IMR-90 (cell line): ENCODE measurements around the gene NEK6. TPM values are rescaled to one million over a fixed set of nuclear protein-coding genes. Genes with fewer than 3 reads are reported as not detected.

Source experiments
- ATAC-seq: fragments of 200-7000 bp; cut with Tn5 transposase; 2 replicates; pipeline ENCODE4 v1.9.1; 2020; ENCODE audit warnings: low read depth, mild to moderate bottlenecking, moderate library complexity
- BruUV-seq: library from RNA; stranded (reverse); fragments of 400-500 nt; replicated peaks from 2 replicates; lab custom pipeline; 2021; lab: Mats Ljungman, UMichigan
- CTCF ChIA-PET: fragments of 300-600 bp; formaldehyde crosslinking; extraction: SDS; loops from one replicate; lab custom pipeline; 2021; ENCODE audit warnings: antibody characterized with exemption; lab: Yijun Ruan, JAX
- POLR2A ChIA-PET: fragments of 300-600 bp; sonication (Branson Sonifier 250); formaldehyde crosslinking; loops from one replicate; lab custom pipeline; 2022; ENCODE audit warnings: antibody characterized with exemption; ENCODE audit not compliant: unreplicated experiment; lab: Charles Lee
- DNase-seq: peaks from one replicate; pipeline ENCODE4 v3.0.0; 2013
- H2AFZ ChIP-seq: replicated peaks from 2 replicates; pipeline ENCODE3; 2013; ENCODE audit warnings: low read length, mild to moderate bottlenecking; ENCODE audit not compliant: poor library complexity
- H2AK5ac ChIP-seq: 2 replicates; pipeline ENCODE4 v1.6.1; 2013; ENCODE audit warnings: low read depth, low read length, inconsistent platforms
- H2AK9ac ChIP-seq: replicated peaks from 2 replicates; pipeline ENCODE3; 2013; ENCODE audit warnings: mild to moderate bottlenecking, low read depth, low read length, moderate library complexity; ENCODE audit not compliant: poor library complexity
- H2BK120ac ChIP-seq: 2 replicates; pipeline ENCODE4 v1.6.1; 2013; ENCODE audit warnings: low read depth, low read length, inconsistent platforms
- H2BK15ac ChIP-seq: 3 replicates; pipeline ENCODE4 v1.6.1; 2013; ENCODE audit warnings: low read depth, low read length, inconsistent platforms
- H2BK20ac ChIP-seq: 2 replicates; pipeline ENCODE4 v1.6.1; 2013; ENCODE audit warnings: low read depth, mild to moderate bottlenecking, inconsistent platforms, low read length, moderate library complexity
- H2BK5ac ChIP-seq: 2 replicates; pipeline ENCODE4 v1.6.1; 2013; ENCODE audit warnings: mild to moderate bottlenecking, low read depth, low read length, inconsistent platforms; ENCODE audit not compliant: poor library complexity, severe bottlenecking
- H3K14ac ChIP-seq: replicated peaks from 2 replicates; pipeline ENCODE4 v1.6.1; 2013; ENCODE audit warnings: low read depth, low read length, inconsistent platforms
- H3K18ac ChIP-seq: 2 replicates; pipeline ENCODE4 v1.6.1; 2013; ENCODE audit warnings: low read depth, low read length, control low read depth
- H3K23ac ChIP-seq: 2 replicates; pipeline ENCODE4 v1.6.1; 2013; ENCODE audit warnings: low read depth, low read length, inconsistent platforms
- H3K27ac ChIP-seq: 2 replicates; pipeline ENCODE4 v1.5.1; 2013; ENCODE audit warnings: mild to moderate bottlenecking, control low read depth, low read length; ENCODE audit not compliant: insufficient read depth
- H3K27me3 ChIP-seq: 2 replicates; pipeline ENCODE4 v1.6.1; 2013; ENCODE audit warnings: low read length; ENCODE audit not compliant: control insufficient read depth, insufficient read depth
- H3K36me3 ChIP-seq: 2 replicates; pipeline ENCODE4 v1.6.1; 2013; ENCODE audit warnings: low read length, mixed read lengths; ENCODE audit not compliant: control insufficient read depth, insufficient read depth
- H3K4ac ChIP-seq: 2 replicates; pipeline ENCODE4 v1.6.1; 2013; ENCODE audit warnings: low read depth, low read length, inconsistent platforms
- H3K4me1 ChIP-seq: 2 replicates; pipeline ENCODE4 v1.6.1; 2013; ENCODE audit warnings: low read length, mixed read lengths; ENCODE audit not compliant: control insufficient read depth, insufficient read depth
- H3K4me2 ChIP-seq: 2 replicates; pipeline ENCODE4 v1.6.1; 2013; ENCODE audit warnings: low read depth, mild to moderate bottlenecking, control low read depth, low read length, moderate library complexity
- H3K4me3 ChIP-seq: 2 replicates; pipeline ENCODE4 v1.5.1; 2013; ENCODE audit warnings: low read depth, mild to moderate bottlenecking, control low read depth, low read length, moderate library complexity; ENCODE audit not compliant: insufficient read depth
- H3K56ac ChIP-seq: 2 replicates; pipeline ENCODE4 v1.6.1; 2013; ENCODE audit warnings: low read length, inconsistent platforms; ENCODE audit not compliant: insufficient read depth; ENCODE audit errors: extremely low read depth
- H3K79me1 ChIP-seq, 2 experiments: 2 replicates each; pipeline ENCODE4 v1.6.1; 2013; ENCODE audit warnings: low read length in 2 of 2, inconsistent platforms in 1 of 2, low read depth in 1 of 2
- H3K9ac ChIP-seq: 2 replicates; pipeline ENCODE4 v1.6.1; 2013; ENCODE audit warnings: low read depth, low read length, control low read depth
- H3K9me1 ChIP-seq: 2 replicates; pipeline ENCODE4 v1.6.1; 2013; ENCODE audit warnings: low read length, inconsistent platforms; ENCODE audit not compliant: insufficient read depth
- H3K9me3 ChIP-seq: 2 replicates; pipeline ENCODE4 v1.6.1; 2013; ENCODE audit warnings: low read length; ENCODE audit not compliant: control insufficient read depth, insufficient read depth
- H4K20me1 ChIP-seq: 2 replicates; pipeline ENCODE4 v1.6.1; 2013; ENCODE audit warnings: low read length, inconsistent platforms; ENCODE audit not compliant: insufficient read depth
- H4K5ac ChIP-seq: 2 replicates; pipeline ENCODE4 v1.6.1; 2013; ENCODE audit warnings: mild to moderate bottlenecking, low read depth, low read length, control low read depth
- H4K8ac ChIP-seq, 2 experiments: 2 replicates each; pipeline ENCODE4 v1.6.1; 2013; ENCODE audit warnings: low read depth in 2 of 2, low read length in 2 of 2, control low read depth in 1 of 2, inconsistent platforms in 1 of 2
- H4K91ac ChIP-seq: 2 replicates; pipeline ENCODE4 v1.6.1; 2013; ENCODE audit warnings: low read depth, low read length, inconsistent platforms; ENCODE audit not compliant: insufficient read depth
- MAZ ChIP-seq: IDR thresholded peaks from 2 replicates; pipeline ENCODE4 v1.6.1; 2012; ENCODE audit warnings: low read depth, mild to moderate bottlenecking, low read length, improper control_type of control experiment, moderate library complexity, borderline replicate concordance
- MXI1 ChIP-seq: IDR thresholded peaks from 2 replicates; pipeline ENCODE4 v1.6.1; 2012; ENCODE audit warnings: low read depth, mild to moderate bottlenecking, low read length, moderate library complexity, borderline replicate concordance
- WGBS, 2 experiments: methylation state at CpG; one replicate each; pipeline versions ENCODE4 v1.1.5 to v1.1.7; 2013; ENCODE audit warnings: missing lambda C conversion rate in 2 of 2; ENCODE audit not compliant: insufficient read length in 1 of 2; ENCODE audit errors: extremely low coverage in 2 of 2; 5-methylcytosine and 5-hydroxymethylcytosine counted together
- dilution Hi-C: fragments of 300-500 bp; cut with HindIII; formaldehyde crosslinking; loops from one replicate; pipeline ENCODE4 v1.14.3; 2018; ENCODE audit warnings: low sequenced_read_pairs; ENCODE audit not compliant: unreplicated experiment
- in situ Hi-C: fragments of 300-500 bp; cut with MboI; formaldehyde crosslinking; loops from 3 replicates; pipeline ENCODE4 v1.14.3; 2019; ENCODE audit warnings: low sequenced_read_pairs, inconsistent platforms, mixed read lengths
- intact Hi-C: fragments of 100-400 bp; cut with micrococcal nuclease; formaldehyde crosslinking; loops from 2 replicates; pipeline ENCODE4 v1.10.0; 2022
- polyA plus RNA-seq, 3 experiments: library from polyadenylated mRNA; depleted of rRNA; stranded (reverse); fragments of >200 nt; gene quantifications; 2 replicates each; pipeline ENCODE4 v1.2.3, GENCODE V29; 2012; ENCODE audit warnings: low replicate concordance in 1 of 3
- total RNA-seq: library from RNA; depleted of rRNA; stranded (reverse); fragments of >200 nt; gene quantifications from 2 replicates; pipeline ENCODE4 v1.2.3, GENCODE V29; 2012
- TF ChIP-seq, protein P1 (sequence below): fragments of 150-350 bp; IDR thresholded peaks from 2 replicates; pipeline ENCODE4 v1.6.1; 2017; ENCODE audit warnings: mild to moderate bottlenecking, antibody characterized with exemption, low read length, low read depth

Gene NEK6
- total and polyA plus RNA-seq, 2 of the 4 experiments (the other 2 are of a cell fraction), result 79.9 to 112 TPM

DNA sequence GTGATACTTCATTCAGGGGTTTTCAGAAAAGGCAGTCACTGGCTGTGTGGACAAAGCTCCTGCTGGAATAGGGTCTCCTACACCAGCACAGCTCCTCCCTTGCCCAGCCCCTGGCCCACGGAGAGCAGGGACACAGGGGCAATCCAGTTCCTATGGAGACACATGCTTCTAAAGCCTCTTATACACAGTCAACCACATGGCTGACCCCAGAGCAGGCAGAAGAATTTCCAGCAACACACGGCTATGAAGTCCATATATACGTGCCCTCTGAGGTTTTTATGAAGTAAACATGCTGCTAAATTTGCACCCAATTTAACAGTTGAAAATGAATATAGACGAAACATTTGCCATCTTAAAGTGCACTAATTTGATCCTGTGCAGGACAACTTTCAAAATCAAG lies 138.1 kb downstream of the NEK6 start:
- no TSS peak for BruUV-seq
- Histone ChIP-seq H2AFZ (no peak overlapping the region), H3K14ac (no peak overlapping the region), H2BK120ac (peak overlapping the region; percentile 16; the same call in 1 of the 2 replicates), H2AK5ac (no peak overlapping the region), H2BK15ac (no peak overlapping the region), H3K18ac (no peak overlapping the region), H3K23ac (no peak overlapping the region), H3K27me3 (no peaks in the 10 kb centered on the region), H4K91ac (no peak overlapping the region), H2BK5ac (no peak overlapping the region), H3K4me2 (no peak overlapping the region), H3K56ac (no peak overlapping the region), H3K4me1 (peaks cover 47% of the 10 kb centered on the region), H3K9me1 (peaks cover 15% of the 10 kb centered on the region), H3K9me3 (no peaks in the 10 kb centered on the region), H4K8ac (peak overlapping the region in 1 of 2 experiments; percentile 16; a peak in 1 of 4 replicates), H4K20me1 (peaks cover 59% of the 10 kb centered on the region), H3K4ac (peak overlapping the region; percentile 11; the same call in 1 of the 2 replicates), H3K36me3 (peaks cover 7% of the 10 kb centered on the region), H3K27ac (no peak overlapping the region), H3K4me3 (no peak overlapping the region), H2AK9ac (no peak overlapping the region), H3K9ac (no peak overlapping the region), H2BK20ac (no peak overlapping the region), H3K79me1 (peaks cover 32 to 90% of the 10 kb centered on the region in 2 experiments), H4K5ac (no peak overlapping the region)
- ChIA-PET CTCF (interaction anchor here (1.0 kb wide), 1 partner anchor 9 kb away, joined by 3 read pairs; no protein-coding TSS in a partner anchor), POLR2A (no interaction called here)
- in situ Hi-C loops (no loop called here), dilution Hi-C loops (no loop called here), intact Hi-C loops (no loop called here)
- no peak for ATAC-seq
- no peak for TF ChIP-seq MAZ
- TF ChIP-seq, protein P1, sequence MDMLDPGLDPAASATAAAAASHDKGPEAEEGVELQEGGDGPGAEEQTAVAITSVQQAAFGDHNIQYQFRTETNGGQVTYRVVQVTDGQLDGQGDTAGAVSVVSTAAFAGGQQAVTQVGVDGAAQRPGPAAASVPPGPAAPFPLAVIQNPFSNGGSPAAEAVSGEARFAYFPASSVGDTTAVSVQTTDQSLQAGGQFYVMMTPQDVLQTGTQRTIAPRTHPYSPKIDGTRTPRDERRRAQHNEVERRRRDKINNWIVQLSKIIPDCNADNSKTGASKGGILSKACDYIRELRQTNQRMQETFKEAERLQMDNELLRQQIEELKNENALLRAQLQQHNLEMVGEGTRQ, result no peak
- TF ChIP-seq MXI1, result peak; percentile 51; the same call in 1 of the 2 replicates
- WGBS, 2 experiments, result 60% methylated on average over 1 of the region's 4 CpGs; no CpG with 5 or more reads in 1 of the 2 experiments
- DNase-seq, result peak; percentile 46
